Neural cell (in vitro differentiated cells): ENCODE measurements around the gene ASCC1. TPM values are rescaled to one million over a fixed set of nuclear protein-coding genes. Genes with fewer than 3 reads are reported as not detected.

Source experiments
- H2AFZ ChIP-seq: fragments of 200-600, 300-800 bp; sonication (generic), shearing (Covaris generic); 2 replicates; pipeline ENCODE4 v1.6.0; 2014; ENCODE audit warnings: low read depth, mild to moderate bottlenecking, antibody characterized with exemption, low read length, moderate library complexity
- H3F3A ChIP-seq: fragments of 200-600 bp; shearing (Covaris generic); 2 replicates; pipeline ENCODE4 v1.6.1; 2016; ENCODE audit warnings: mild to moderate bottlenecking, moderate library complexity, mixed read lengths, antibody characterized with exemption, low read length; ENCODE audit not compliant: insufficient read depth, poor library complexity, severe bottlenecking
- H3K27ac ChIP-seq: fragments of 200-600, 300-800 bp; sonication (generic), shearing (Covaris generic); 2 replicates; pipeline ENCODE4 v1.5.1; 2014; ENCODE audit warnings: mild to moderate bottlenecking, low read length, moderate library complexity
- H3K27me3 ChIP-seq: fragments of 300-800, 200-600 bp; sonication (generic), shearing (Covaris generic); 2 replicates; pipeline ENCODE4 v1.6.0; 2014; ENCODE audit warnings: mild to moderate bottlenecking, low read depth, low read length, moderate library complexity; ENCODE audit not compliant: insufficient read depth
- H3K36me3 ChIP-seq: fragments of 300-800, 200-600 bp; sonication (generic), shearing (Covaris generic); 2 replicates; pipeline ENCODE4 v1.5.1; 2014; ENCODE audit warnings: mild to moderate bottlenecking, antibody characterized with exemption, low read length, moderate library complexity; ENCODE audit not compliant: insufficient read depth
- H3K4me2 ChIP-seq: fragments of 300-800, 200-600 bp; sonication (generic), shearing (Covaris generic); 2 replicates; pipeline ENCODE4 v1.6.0; 2014; ENCODE audit warnings: mild to moderate bottlenecking, low read length
- H3K4me3 ChIP-seq: fragments of 300-800, 200-600 bp; sonication (generic), shearing (Covaris generic); 2 replicates; pipeline ENCODE4 v1.5.1; 2014; ENCODE audit warnings: mild to moderate bottlenecking, low read length, moderate library complexity
- H3K79me2 ChIP-seq: fragments of 200-600 bp; shearing (Covaris generic); replicated peaks from 2 replicates; pipeline ENCODE4 v1.6.0; 2014; ENCODE audit warnings: mild to moderate bottlenecking, low read length, moderate library complexity; ENCODE audit not compliant: insufficient read depth
- H3K9ac ChIP-seq: fragments of 300-800, 200-600 bp; sonication (generic), shearing (Covaris generic); 2 replicates; pipeline ENCODE4 v1.6.1; 2016; ENCODE audit warnings: mild to moderate bottlenecking, low read length, mixed read lengths
- H3K9me2 ChIP-seq: fragments of 200-600 bp; shearing (Covaris generic); 2 replicates; pipeline ENCODE4 v1.6.1; 2016; ENCODE audit warnings: mild to moderate bottlenecking, low read length, mixed read lengths; ENCODE audit not compliant: insufficient read depth
- H3K9me3 ChIP-seq: fragments of 200-600, 300-800 bp; sonication (generic), shearing (Covaris generic); 2 replicates; pipeline ENCODE4 v1.6.1; 2016; ENCODE audit warnings: mild to moderate bottlenecking, mixed run types, low read length, moderate library complexity, mixed read lengths
- H4K20me1 ChIP-seq: fragments of 200-600 bp; shearing (Covaris generic); 2 replicates; pipeline ENCODE4 v1.6.1; 2016; ENCODE audit warnings: mild to moderate bottlenecking, mixed run types; ENCODE audit not compliant: insufficient read depth
- EP300 ChIP-seq: fragments of 450-650 bp; conservative IDR thresholded peaks from 2 replicates; pipeline ENCODE4 v1.6.1; 2014; ENCODE audit warnings: antibody characterized with exemption, mild to moderate bottlenecking, moderate library complexity; ENCODE audit not compliant: poor library complexity, severe bottlenecking
- EZH2 ChIP-seq: fragments of 200-600, 300-800 bp; shearing (Covaris generic), sonication (generic); IDR thresholded peaks from 2 replicates; pipeline ENCODE4 v1.6.1; 2014; ENCODE audit warnings: antibody characterized with exemption, low read length, borderline replicate concordance, mild to moderate bottlenecking; ENCODE audit not compliant: insufficient read depth, poor library complexity, severe bottlenecking
- MXI1 ChIP-seq: fragments of 450-650 bp; conservative IDR thresholded peaks from 2 replicates; pipeline ENCODE4 v1.6.1; 2014; ENCODE audit warnings: antibody characterized with exemption, mild to moderate bottlenecking; ENCODE audit not compliant: poor library complexity, severe bottlenecking
- POLR2AphosphoS5 ChIP-seq: IDR thresholded peaks from 2 replicates; pipeline ENCODE4 v1.6.1; 2012
- RAD21 ChIP-seq: fragments of 450-650 bp; conservative IDR thresholded peaks from 2 replicates; pipeline ENCODE4 v1.6.1; 2014; ENCODE audit warnings: antibody characterized with exemption, mild to moderate bottlenecking, moderate library complexity
- REST ChIP-seq: IDR thresholded peaks from 2 replicates; pipeline ENCODE4 v1.6.1; 2012; ENCODE audit warnings: borderline replicate concordance
- SMC3 ChIP-seq: fragments of 450-650 bp; conservative IDR thresholded peaks from 2 replicates; pipeline ENCODE4 v1.6.1; 2014; ENCODE audit warnings: antibody characterized with exemption, mild to moderate bottlenecking, moderate library complexity; ENCODE audit not compliant: poor library complexity
- TAF1 ChIP-seq: IDR thresholded peaks from 2 replicates; pipeline ENCODE4 v1.6.1; 2012; ENCODE audit warnings: low read depth
- polyA plus RNA-seq: library from polyadenylated mRNA; depleted of rRNA; stranded (reverse); fragments of >200 nt; gene quantifications from 2 replicates; pipeline ENCODE4 v1.2.3, GENCODE V29; 2014
- TF ChIP-seq, protein P1 (sequence below): fragments of 450-650 bp; IDR thresholded peaks from 2 replicates; pipeline ENCODE4 v1.5.1; 2014; ENCODE audit warnings: antibody characterized with exemption, mild to moderate bottlenecking, moderate library complexity; ENCODE audit not compliant: poor library complexity, severe bottlenecking

Gene ASCC1
- polyA plus RNA-seq, 1 donor from 2014 or later = 39.6 TPM

DNA sequence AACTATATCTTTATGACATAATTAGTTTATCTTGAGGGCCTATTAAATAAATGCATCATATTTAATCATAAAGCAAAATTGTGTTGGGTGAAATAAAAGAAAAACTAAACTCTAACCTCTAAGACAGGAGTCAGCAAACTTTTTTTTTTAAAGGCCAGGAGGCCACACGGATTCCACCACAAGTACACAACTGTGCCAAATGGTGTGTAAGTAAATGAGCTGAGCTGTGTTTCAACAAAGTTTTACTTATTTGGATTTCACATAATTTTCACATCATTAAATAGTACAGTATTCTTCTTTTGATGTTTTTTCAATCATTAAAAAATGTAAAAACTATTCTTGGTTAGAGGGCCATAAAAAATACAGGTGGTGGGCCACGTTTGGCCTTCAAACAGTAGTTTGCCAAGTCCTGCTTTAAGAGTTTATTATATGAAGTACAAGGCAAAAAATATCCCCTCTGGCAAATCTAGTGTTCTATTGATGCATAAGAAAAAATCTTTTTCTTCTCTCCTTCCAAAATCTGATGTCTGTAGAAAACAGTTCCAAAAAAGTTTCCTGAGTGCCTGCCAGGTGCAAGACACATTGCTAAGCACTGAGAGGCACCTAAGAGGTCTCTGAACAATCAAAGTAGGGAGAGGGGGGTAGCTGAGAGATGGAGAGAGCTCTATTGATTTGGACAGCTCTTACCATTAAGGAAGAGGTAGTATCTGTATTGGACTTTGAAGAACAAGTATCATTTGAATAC is 101.2 kb downstream of the ASCC1 start:
- no peak for TF ChIP-seq TAF1
- TF ChIP-seq, protein P1, sequence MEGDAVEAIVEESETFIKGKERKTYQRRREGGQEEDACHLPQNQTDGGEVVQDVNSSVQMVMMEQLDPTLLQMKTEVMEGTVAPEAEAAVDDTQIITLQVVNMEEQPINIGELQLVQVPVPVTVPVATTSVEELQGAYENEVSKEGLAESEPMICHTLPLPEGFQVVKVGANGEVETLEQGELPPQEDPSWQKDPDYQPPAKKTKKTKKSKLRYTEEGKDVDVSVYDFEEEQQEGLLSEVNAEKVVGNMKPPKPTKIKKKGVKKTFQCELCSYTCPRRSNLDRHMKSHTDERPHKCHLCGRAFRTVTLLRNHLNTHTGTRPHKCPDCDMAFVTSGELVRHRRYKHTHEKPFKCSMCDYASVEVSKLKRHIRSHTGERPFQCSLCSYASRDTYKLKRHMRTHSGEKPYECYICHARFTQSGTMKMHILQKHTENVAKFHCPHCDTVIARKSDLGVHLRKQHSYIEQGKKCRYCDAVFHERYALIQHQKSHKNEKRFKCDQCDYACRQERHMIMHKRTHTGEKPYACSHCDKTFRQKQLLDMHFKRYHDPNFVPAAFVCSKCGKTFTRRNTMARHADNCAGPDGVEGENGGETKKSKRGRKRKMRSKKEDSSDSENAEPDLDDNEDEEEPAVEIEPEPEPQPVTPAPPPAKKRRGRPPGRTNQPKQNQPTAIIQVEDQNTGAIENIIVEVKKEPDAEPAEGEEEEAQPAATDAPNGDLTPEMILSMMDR = no peak
- TF ChIP-seq EZH2 = no peak
- TF ChIP-seq POLR2AphosphoS5 = no peak
- no peak for TF ChIP-seq SMC3
- no peak for TF ChIP-seq MXI1
- TF ChIP-seq REST = no peak
- TF ChIP-seq EP300 = no peak
- no peak for TF ChIP-seq RAD21
- Histone ChIP-seq H3K4me3 (no peak overlapping the region), H3F3A (no peaks in the 10 kb centered on the region), H3K27ac (no peak overlapping the region), H3K4me2 (no peak overlapping the region), H2AFZ (no peak overlapping the region), H3K9me3 (no peaks in the 10 kb centered on the region), H4K20me1 (no peaks in the 10 kb centered on the region), H3K9me2 (no peaks in the 10 kb centered on the region), H3K27me3 (no peaks in the 10 kb centered on the region), H3K79me2 (no peaks in the 10 kb centered on the region), H3K9ac (no peak overlapping the region), H3K36me3 (no peaks in the 10 kb centered on the region)

DNA sequence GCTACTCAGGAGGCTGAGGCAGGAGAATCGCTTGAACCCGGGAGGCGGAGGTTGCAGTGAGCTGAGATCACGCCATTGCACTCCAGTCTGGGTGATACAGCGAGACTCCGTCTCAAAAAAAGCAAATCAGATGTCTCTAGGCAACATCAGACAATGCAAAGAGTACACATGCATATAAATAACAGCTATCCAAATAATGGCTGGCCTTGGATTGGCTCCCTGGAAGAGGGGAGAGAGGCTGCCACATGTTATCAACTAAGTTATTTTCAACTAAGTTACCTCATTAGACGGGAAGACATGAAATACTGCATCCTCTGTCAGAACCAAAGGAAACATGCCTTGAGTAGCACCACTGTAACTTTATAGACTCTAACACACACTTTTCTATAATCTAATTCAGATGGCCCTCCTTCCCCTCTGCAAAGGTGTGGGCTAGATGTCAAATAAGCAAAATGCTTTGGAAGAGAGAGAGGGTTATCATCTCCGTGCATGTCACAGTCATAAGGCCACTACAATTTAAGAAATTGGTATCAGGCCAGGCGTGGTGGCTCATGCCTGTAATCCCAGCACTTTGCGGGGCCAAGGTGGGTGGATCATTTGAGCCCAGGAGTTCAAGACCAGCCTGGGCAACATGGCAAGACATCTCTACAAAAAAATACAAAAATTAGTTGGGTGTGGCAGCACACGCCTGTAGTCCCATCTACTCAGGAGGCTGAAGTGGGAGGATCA is 105.2 kb downstream of the ASCC1 start:
- Histone ChIP-seq H3K4me3 (no peak overlapping the region), H3K9me3 (no peaks in the 10 kb centered on the region), H3K4me2 (no peak overlapping the region), H3K36me3 (no peaks in the 10 kb centered on the region), H3K9ac (no peak overlapping the region), H3K27me3 (no peaks in the 10 kb centered on the region), H3K79me2 (no peaks in the 10 kb centered on the region), H3F3A (no peaks in the 10 kb centered on the region), H3K9me2 (no peaks in the 10 kb centered on the region), H4K20me1 (no peaks in the 10 kb centered on the region), H2AFZ (no peak overlapping the region), H3K27ac (no peak overlapping the region)
- TF ChIP-seq POLR2AphosphoS5 (no peak), EZH2 (no peak), EP300 (no peak), SMC3 (no peak), RAD21 (no peak), TAF1 (no peak), MXI1 (no peak), REST (no peak)
- TF ChIP-seq, protein P1 = no peak
